Hematopoietic multipotent progenitor cell treated with erythropoietin and hydrocortisone succinate and interleukin-3 and kit ligand, for 4 days (in vitro differentiated cells): Measurements from ENCODE around the gene THRAP3.

Experiments
- DNase-seq: peaks from one replicate; pipeline ENCODE4 v3.0.0-alpha.2; 2015

Gene THRAP3

GRCh38 chr1:36301220-36301619 lies 77.0 kb downstream of the THRAP3 start:
- DNase-seq = no peak

GRCh38 chr1:36303244-36303643 lies 79.0 kb downstream of the THRAP3 start:
- no peak for DNase-seq

DNA sequence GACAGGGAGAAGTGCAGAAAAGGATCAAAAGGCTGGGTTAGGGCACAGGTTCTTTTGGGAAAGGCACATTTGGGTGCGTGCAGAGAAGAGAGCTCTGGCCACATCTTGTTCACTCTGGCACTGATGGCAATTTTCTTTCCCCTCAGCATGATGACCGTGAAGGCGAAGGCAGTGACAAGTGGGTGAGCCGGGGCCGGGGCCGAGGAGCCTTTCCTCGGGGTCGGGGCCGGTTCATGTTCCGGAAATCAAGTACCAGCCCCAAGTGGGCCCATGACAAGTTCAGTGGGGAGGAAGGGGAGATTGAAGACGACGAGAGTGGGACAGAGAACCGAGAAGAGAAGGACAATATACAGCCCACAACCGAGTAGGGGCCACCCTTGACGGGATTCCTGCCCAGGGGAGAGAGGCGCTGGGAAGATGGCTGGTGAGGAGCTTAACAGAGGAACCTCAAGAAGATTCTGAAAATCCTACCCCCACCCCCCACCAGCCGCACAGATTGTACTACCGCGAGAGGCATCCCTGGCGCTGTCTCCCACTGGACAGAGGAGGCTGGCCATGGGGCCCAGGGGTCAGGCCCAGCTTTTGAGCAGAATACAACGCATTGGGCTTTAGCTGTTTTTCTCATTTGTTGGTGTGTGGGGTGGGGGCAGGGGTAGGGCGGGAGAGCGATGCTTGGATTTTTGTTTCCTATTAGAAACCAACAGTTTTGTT lies 79.6 kb downstream of the THRAP3 start:
- DNase-seq = no peak

DNA sequence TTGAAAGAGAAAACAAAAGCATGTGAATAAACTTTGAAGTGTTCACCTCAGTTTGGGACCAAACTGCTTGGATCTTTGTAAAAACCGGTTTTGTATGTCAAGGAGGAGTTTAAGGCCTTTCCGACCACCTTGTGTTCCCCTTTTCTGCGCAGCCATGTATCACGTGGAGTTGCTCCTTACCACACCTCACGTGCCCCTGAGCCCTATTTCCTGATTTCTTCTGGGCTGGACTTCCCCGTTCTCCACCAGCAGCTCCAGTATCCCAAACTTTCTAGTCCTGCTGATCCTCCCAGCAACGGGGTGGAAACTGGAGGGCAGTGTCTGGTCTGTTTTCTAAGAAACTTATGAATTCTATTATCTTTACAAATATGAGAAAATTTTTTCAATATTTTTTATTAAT lies 80.3 kb downstream of the THRAP3 start:
- peak; percentile 60 for DNase-seq

GRCh38 chr1:36304970-36305914 lies 81.0 kb downstream of the THRAP3 start:
- no peak for DNase-seq

GRCh38 chr1:36305915-36306209 lies 81.6 kb downstream of the THRAP3 start:
- DNase-seq = no peak

GRCh38 chr1:36306210-36306901 lies 82.1 kb downstream of the THRAP3 start, which contains the start of gene SH3D21:
Gene SH3D21 (plus strand): TSS chr1:36306368. CDS start chr1:36306421, 53 bp downstream.
- DNase-seq = peak; percentile 63

- DNase-seq = peak; percentile 97
These were observed 82.7 kb downstream of the THRAP3 start for GRCh38 chr1:36306902-36307456.

GRCh38 chr1:36307601-36308330 lies 83.5 kb downstream of the THRAP3 start:
- no peak for DNase-seq

GRCh38 chr1:36309397-36309796 lies 85.2 kb downstream of the THRAP3 start:
- no peak for DNase-seq

GRCh38 chr1:36320291-36320761 lies 96.1 kb downstream of the THRAP3 start:
- peak; percentile 67 for DNase-seq

DNA sequence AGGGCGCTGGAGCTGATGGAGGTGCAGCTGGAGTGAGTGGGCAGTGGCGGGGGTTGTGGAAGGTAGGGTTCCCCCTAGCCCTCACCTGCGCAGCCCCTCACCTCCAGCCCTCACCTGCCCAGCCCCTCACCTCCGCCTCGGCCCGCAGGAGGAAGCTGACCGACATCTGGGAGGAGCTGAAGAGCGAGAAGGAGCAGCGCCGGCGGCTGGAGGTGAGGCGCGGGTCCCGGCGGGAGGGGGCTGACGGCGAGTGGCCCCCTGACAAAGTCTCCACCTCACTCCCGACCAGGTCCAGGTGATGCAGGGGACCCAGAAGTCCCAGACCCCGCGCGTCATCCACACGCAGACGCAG lies 96.5 kb downstream of the THRAP3 start:
- DNase-seq = no peak

DNA sequence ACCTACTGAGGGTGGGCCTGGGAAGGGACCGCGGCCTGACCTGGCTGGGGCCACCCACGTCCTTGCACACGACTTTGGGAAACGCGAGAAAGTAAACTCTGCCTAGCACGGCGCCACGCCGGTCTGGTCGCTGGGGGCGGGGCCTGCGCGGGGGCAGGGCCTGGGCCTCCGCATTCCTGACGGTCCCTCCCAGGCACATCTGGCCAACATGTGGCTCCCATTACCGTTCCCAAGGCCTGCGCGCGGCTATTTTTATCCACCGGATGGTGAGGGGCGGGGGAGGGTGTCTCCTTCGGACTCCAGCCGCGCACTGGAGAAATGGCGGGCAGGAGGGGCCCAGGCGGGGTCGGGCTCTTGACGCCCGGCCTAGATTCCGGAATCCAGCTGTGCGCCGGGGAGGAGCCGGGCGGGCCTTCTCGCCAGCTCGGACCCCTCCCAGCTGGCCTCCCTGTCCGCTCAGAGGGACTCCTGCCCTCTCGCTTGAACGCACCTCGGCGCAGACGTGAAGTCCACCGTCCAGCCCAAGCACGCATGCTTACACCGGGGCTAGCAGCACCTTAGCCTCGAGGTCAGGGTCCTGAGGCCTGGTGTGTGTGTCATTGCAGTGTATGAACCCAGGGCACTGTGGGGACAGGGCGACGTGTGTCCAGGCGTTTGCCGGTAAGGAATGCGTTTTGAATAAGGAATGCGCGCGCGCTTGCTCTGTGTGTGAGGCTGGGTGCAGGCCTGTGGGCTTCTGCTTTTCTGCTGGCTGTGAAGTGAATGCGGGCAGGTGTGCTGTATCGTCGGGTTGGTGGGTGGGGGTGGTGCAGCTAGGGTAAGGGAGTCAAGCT lies 97.1 kb downstream of the THRAP3 start:
- DNase-seq = peak; percentile 51

DNA sequence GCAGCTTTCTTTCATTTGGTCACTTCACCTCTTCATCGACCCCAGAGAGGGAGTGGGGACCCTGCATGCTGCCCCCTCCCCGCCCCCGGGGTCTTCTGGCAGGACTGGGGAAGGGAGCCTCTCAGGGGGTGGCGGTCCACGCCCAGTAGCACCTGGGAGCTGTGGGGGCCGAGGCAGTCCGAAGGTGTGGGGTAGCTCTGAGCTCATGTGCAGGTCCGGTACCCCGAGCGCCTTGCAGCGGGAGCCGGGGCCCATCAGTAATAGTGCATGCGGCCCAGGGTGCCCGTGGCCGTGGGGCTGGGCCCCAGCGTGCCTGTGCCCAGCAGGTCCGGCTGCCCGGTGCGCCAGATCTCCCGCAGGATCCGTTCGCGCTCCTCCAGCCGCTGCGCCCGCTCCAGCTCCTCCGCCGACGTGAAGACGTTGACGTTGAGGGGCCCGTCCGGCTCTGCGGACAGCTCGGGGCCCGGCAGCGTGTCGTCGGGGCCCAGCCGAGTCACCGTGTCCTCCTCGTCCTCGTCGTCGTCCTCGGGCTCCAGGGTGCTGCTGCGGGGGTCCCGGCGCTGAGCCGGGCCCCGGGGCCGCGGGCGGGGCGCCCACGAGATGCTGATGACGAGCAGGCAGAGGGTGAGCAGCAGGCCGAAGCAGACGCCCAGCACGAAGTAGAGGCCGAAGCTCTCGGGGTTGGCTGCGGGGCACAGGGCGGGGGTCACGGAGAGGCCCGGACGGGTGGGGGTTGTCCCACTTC lies 98.0 kb downstream of the THRAP3 start:
- no peak for DNase-seq

GRCh38 chr1:36322786-36323635 lies 98.8 kb downstream of the THRAP3 start:
- peak; percentile 82 for DNase-seq

GRCh38 chr1:36323636-36324352 lies 99.6 kb downstream of the THRAP3 start, which contains the start of gene EVA1B:
Gene EVA1B (minus strand): TSS chr1:36323645. CDS start chr1:36323037, 608 bp downstream.
- DNase-seq = peak; percentile 87

DNA sequence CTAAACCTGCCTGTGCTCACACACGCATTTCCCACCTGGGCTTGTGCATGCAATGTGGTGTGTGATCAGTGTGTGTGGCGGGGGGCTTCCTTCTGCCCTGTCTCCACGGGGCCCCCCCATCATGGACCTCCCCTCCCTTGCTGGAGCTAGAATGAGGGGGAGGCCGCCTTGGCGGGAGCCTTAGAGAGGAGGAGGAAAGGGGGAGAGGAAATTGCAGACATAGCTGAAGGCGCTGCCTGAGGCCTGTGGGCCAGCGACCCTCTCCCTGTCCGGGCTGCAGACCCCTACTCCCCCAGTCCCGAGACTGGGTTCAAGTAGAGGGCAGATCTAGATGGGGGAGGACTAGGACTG lies 100.1 kb downstream of the THRAP3 start:
- DNase-seq = no peak

DNA sequence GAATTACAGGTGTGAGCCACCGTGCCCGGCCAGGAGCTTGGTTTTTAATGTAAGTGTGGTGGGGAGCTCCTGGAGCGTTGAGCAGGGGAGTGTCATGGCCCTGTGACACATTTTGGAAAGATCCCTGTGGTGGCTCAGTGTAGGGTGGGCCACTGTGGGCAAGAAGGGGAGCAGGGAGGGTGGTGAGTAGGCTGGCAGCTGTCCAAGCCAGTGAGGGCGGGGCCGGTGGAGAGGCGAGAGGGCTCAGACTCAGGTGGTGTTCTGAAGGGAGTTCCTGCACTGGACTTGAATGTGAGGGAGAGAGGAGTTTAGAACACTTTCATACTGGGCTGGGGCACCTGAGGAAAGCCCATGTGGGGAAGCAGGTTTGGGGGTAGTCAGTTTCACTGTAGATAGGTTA lies 102.3 kb downstream of the THRAP3 start:
- DNase-seq = peak; percentile 65
